NCI-H2107 (cell line): ENCODE measurements around the gene PRDM2.

Source experiments
- DNase-seq: peaks from one replicate; lab custom pipeline; 2025; lab: John Stamatoyannopoulos, UW

Gene PRDM2

DNA sequence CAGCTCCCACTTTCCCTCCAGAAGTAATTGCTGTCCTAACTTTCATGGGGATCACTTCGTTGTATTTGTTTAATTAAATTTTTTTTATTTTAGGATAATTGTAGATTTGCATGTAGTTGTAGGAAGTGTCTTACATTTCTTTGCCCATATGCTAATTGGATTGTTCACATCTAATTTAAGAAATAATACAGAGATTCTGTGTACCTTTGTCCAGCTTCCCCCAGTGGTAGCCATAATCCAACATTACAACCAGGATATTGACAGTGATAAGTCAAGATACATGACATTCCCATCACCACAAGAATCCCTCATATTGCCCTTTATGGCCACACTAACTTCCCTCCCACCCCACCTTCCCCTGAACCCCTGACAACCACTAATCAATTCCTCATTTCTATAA lies 136.6 kb downstream of the PRDM2 start:
- no peak for DNase-seq

DNA sequence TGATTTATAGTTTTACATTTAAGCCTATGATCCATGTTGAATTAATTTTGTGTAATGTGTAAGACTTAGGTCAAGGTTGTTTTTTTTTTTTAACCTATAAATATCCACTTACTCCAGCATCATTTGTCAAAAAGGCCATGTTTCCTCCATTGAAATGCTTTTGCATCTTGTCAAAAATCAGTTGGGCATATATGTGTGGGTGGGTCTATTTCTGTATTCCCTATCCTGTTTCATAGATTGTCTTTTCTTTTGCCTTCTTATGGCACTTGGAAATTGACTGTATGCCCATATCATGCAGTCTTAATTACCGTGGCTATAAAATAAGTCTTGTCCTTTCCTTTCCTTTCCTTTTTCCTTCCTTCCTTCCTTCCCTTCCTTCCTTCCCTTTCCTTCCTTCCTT lies 138.2 kb downstream of the PRDM2 start:
- no peak for DNase-seq

DNA sequence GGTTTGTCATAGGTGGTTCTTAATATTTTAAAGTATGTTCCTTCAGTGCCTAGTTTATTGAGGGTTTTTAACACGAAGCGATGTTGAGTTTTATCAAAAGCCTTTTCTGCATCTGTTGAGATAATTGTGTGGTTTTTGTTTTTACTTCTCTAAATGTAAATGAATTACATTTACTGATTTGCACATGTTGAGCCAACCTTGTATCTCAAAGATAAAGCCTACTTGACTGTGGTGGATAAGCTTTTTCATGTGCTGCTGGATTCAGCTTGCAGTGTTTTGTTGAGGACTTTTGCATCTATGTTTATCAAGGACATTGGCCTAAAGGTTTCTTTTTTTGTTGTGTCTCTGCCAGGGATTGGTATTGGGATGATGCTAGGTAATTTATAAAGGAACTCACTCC lies 142.5 kb downstream of the PRDM2 start:
- no peak for DNase-seq

DNA sequence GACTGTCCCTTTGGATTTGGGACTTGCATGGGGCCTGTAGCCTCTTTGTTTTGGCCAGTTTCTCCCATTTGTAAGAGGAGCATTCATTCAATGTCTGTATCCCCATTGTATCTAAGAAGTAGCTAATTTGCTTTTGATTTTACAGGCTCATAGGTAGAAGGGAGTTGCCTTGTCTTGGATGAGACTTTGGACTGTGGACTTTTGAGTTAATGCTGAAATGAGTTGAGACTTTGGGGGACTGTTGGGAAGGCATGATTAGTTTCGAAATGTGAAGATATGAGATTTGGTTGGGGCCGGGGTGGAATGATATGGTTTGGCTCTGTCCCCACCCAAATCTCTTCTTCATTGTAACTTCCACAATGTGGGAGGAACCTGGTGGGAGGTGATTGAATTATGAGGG lies 151.7 kb downstream of the PRDM2 start:
- no peak for DNase-seq

DNA sequence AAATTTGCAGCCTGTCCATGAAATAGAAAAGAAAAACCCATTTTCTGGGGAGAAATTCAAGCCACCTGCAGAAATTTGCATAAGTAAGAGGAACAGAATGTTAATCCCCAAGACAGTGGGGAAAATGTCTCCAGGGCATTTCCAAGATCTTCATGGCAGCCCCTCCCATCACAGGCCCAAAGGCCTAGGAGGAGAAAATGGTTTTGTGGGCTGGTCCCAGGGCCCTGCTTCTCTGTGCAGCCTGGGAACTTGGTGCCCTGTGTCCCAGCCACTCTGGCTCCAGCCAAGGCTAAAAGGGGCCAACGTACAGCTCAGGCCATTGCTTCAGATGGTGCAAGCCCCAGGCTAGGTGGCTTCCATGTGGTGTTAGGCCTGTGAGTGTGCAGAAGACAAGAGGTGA lies 155.6 kb downstream of the PRDM2 start:
- no peak for DNase-seq

DNA sequence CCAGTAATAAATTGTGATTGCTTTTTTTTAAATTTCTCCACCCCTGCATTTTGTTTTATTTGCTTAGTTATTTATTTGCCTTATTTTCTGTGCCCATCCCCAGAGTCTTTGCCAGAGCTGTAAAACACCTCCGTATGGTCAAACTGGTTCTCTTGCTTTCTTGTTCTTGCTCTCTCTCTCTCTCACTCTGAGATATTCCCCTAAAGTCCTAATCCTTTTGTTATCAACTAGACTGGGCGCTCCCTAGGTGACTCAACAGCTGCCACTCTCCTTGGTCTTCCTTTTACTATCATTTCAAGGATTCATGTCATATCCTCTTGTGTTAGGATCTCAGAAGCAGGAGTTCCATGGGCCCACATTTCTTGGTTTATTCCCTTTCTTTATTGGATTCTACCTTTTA lies 160.0 kb downstream of the PRDM2 start:
- DNase-seq, result no peak

DNA sequence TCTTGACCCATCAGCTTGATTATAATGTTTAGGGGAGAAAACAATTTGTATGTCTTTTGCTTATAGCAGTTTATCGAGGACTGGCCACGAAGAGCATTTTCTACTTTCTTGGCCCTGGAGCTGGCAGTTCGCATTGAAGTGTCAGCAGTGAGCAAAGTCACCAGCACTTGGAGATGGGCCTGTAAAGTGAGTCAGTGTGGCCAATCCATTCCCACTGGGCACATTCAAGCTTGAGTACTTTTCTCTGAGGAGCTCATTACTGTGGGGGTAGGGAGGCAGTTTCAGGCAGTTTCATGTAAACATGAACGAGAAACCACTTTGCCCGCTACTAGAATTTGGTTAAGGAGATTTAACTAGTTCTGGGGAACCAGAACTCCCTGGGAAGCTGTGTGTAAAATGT lies 164.8 kb downstream of the PRDM2 start:
- no peak for DNase-seq

DNA sequence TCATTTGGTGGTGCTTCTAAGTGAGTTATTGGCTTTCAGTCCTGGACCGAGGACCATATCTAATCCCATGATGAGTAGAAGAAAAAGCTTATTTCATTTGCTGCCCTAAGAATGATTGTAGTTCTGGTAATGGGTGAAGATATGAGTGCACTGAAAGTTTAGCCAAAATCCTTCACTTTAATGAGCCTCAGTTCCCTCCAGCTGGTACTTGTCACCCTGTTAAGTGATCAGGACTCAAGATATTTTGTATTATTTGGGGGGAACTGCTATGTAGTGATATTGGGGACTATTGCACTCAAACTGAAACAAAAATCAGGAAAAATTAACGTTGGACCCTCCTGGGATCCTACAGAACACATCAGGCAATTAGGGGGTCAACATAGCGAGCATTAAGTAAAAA lies 165.9 kb downstream of the PRDM2 start:
- no peak for DNase-seq

DNA sequence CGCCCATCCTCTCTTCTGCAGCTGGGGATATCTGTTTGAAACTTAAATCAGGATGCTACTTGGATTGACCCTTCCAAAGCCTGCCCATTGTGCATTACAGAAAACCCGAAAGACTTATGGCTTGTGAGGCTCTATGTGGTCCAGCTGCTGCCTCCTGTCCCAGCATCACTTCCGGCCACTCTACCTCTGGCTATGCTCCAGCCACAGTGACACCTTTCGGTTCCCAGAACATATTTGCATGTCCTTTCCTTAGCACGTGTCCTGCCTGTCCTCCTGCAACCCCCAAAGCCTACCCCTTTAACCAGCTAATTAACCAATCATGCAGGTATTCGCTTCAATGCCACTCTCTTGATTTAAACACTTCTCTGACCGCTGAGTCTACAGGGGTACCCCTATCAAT lies 167.6 kb downstream of the PRDM2 start:
- no peak for DNase-seq

DNA sequence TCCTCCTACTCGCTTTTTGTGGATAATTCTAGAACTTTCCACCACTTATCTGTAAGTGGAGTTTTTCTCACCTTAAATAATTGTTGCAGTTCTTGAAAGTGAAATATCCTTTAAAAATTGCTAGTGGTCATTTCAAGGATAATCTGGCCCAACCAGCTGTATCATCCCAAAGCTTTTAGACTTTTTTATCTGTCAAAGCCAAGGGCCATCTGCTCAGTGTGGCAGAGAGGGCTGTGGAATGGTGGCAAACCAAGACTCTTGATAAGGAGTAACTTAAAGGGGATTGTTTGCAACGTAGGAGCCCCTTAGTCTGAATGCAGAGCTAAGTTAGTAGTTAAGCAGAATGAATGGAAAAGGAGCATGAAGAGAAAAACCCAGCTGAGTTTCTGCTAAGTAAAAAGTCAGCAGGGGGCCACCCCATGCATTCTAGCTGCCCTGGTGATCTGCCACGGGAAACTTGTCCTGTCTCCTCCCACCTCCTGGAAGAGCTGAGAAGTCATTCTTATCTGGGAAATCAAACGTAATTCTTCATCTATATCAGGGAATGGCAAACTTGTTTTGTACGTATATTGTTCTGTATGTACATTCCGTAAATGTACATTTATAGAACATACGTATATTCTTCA lies 169.3 kb downstream of the PRDM2 start:
- DNase-seq, result no peak

DNA sequence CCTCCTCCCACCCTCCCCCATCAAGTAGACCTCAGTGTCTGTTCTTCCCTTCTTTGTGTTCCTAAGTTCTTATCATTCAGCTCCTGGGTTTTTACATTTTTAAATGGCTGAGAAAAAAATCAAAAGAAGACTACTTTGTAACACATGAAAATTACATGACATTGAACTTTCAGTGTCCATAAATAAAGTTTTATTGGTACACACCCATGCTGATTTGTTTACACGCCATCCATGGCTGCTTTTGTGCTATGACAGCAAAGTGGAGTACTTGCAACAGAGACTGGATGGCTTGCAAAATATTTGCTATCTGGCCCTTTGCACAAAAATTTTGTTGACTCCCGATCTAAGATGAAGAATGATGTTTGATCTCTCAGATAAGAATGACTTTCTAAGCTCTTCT lies 171.4 kb downstream of the PRDM2 start:
- no peak for DNase-seq

DNA sequence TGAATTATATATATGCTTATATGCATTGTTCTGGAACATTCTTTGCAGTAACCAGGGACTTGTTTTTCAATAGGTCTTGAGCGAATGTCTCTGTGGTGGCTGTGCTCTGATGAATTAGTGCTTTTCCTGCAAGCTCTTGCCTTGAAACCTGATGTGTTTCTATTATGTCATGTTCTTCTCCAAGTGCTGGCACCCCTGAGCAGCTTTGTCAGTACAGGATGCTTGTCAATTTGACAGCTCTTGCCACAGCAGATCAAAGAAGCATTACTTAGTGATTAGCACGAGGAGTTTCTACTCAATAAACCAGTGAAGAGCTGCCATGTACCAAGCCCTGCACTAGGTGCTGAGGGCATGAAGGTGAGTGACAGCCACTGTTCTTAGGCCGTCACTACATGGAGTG lies 171.9 kb downstream of the PRDM2 start:
- no peak for DNase-seq

DNA sequence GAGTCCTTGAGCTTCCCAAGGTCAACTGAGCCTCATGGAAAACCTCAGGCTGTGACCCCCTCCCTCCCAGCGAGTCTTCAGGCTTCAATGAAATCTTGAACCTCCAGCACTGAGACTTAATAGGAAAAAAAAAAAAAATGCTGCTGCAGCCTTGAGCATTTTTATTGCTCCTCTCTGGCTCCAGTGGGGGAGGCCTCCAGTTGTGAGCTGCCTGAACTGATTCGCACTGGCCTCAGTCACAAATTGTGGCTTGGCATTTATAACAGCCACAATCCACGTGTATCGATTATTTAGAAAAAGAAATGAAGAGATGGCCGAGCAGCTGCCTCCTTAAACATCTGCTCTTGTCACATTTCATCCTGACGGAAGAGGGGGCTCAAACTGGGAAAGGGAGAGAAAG lies 173.0 kb downstream of the PRDM2 start:
- DNase-seq, result no peak
